GM19035 (cell line): ENCODE results near the gene KCNQ1.

Experiments used
- ATAC-seq: cut with Tn5 transposase; IDR thresholded peaks from one replicate; pipeline ENCODE4 v1.9.1; 2021; ENCODE audit not compliant: unreplicated experiment

KCNQ1 gene

DNA sequence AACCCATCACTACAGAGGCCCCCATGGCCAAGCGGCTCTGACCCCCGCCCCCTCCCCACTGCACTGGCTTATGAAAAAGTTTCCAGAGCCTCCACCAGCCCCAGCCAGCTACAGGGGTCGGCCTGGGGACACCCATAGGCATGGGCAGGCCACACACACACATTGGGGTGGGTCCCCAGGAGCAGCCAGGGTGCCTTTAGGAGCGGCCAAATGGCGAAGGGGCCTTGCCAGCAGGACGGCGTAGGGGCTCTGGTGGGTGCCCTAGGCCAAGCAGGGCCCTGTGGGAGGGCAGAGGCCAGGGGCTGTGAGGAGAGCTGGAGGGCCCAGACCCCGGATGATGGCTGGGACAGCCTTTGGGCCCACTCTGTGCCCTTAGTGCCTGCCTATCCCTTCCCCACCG is 34.2 kb upstream of the KCNQ1 start:
- no peak for ATAC-seq

DNA sequence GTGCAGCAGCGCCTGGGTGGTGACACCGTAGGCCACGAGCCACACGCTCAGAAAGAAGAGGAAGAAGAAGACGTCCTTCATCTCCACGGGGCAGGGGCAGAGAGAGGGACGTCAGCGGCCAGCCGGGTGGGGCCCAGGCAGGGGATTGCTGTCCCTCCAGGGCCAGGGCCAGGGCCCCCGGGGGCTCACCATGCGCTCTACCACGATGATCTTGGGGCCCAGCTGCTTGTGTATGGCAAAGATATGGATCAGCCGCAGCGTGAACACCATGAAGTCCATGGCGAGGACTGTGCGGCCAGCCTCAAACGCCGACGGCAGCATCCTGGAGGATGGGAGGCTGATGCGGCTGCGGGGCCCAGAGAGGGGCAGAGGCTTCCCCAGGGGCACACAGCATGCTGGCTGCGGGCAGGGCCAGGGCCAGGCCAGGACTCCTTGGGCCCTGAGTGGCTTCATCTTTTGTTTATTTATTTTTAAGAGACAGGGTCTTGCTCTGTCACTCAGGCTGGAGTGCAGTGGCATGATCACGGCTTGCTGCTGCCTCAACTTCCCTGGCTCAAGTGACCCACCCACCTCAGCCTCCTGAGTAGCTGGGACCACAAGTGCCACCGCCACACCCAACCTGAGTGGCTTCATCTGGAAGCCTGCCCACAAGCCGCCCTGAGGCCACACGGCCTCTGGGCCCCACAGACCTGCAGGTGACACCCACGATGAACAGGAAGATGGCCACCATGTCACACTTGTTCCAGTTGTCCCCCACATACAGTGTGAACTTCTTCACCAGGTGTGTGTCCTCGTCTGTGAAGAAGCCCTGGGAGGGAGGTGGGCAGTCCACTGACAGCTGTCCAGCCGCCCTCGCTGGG is 33.1 kb upstream of the KCNQ1 start:
- no peak for ATAC-seq

DNA sequence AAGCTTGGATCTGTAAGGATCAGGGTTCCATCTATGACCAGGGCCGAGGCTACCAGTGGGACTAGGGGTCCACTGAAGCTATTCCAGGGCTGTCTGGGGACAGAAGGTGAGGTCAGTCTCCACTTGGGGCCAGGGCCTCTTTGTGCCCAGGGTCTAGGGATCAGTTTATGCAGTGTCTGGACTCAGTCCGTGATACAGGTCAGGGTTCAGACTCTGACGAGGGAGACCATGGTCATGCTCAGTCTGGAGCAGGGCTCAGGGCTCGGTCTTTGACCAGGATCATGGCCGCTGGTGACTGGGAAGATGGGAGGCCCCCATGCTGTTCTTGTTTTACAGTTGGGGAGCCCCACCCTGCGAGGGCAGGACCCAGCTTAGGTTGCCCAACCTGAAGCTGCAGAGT is 32.5 kb upstream of the KCNQ1 start:
- ATAC-seq, result no peak

DNA sequence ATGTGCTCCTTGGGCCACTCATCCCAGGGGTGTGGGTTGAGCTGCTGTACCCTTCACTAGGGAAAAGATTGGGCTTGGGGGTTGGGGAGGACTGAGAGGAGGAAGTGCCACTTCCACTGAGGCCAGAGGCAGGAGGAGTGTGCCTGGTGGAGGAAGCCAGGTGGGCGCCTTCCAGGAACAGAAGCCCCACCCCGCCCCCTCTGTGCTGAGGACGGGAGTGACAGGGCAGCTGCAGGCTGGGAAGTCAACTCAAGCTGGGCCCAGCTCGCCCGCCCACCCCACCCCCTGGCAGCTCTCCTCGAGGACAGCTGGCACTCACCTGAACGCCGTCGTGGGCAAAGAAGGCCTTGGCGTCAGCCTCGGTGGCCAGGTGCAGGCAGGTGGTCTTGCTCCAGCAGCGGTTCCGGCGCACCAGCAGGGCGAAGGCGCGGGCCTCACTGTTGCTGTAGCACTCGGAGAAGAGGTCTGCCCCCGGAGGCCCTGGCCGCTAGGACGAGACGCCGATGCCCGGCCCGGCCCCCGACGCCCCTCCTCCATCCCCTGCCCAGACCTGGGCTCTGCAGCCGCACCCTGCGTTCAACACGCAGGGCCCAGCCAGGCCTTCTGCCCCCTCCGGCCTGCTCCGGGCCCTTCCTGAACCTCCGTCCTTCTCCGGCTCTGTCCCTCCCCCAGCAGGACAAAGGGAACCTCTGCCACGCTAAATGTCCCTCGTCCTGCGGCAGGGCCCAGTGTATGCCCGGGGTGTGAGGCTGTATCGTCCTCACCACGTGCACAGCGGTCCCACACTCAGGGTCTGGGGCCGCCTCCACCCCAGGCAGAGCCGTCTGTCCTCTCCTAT is 30.8 kb upstream of the KCNQ1 start:
- ATAC-seq, result no peak

DNA sequence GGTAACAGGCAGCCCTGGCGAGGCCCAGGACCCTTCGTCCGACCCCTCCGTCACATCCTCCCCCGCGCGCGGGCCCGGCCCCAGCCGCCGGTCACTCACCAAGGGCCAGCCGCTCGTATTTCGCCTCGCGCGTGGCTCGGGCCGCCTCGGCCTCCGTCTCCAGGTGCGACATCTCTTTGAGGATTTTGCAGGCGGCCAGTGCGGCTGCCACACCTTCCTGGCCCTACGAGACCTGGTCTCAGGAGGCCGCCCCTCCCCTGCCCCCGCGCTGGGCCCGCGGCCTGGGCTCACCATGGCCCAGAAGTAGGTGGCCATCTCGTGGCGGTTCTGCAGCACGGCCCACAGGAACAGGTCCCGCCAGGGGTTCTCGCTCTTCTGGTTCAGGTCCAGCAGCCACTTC is 30.2 kb upstream of the KCNQ1 start:
- ATAC-seq, result no peak

DNA sequence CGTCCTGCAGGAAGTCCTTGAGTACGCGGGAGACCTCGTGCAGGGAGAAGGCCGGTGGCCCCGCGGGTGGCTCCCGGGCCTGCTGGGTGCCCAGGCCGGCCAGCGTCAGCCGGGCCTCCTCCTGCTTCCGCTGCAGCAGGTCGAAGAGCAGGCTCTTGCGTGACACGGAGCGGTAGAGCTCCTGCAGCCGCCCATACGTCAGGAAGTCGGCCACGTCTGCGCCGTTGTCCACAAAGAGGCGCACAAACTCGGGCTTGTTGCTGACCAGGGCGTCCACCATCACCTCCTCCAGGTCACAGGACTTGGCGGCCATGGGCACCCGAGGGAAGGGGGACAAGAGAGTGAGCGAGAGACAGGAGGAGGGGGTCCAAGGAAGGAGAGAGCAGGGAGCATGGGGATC is 29.6 kb upstream of the KCNQ1 start:
- no peak for ATAC-seq

DNA sequence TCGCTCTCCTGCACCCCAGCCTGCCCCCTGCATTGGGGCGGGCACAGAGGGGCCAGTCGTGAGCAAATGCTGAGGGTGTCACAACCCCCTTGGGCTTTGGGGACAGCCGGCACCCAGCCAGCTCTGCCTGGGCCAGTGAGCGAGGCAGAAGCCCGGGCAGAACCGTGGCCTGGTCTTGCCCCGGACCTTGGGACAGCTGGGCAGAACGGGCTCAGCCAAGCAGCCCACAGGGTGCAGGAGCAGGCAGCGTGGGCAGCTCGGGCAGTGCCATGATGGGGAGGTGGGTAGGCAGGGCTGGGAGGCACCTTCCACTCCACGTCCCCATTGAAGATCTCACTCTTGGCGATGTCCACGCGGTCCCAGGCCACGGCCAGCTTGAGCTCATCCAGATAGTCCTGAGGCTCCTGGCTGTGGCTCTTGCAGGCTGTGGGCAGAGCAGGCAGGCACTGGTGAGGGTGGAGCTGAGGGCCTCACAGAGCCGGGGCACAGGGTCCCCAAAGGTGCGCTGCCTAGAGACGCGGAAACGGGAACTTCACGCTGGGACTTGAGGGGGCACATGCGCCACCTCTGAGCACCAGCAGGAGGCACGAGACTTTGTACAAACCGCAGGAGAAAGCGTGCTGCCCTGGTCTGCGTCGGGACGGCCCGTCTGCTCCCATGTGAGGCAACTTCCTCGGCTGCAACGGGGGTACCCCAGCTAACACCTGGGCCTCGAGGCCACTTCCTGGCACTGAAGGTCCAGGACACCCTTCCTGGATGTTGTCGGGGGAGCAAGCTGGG is 29.0 kb upstream of the KCNQ1 start:
- no peak for ATAC-seq

DNA sequence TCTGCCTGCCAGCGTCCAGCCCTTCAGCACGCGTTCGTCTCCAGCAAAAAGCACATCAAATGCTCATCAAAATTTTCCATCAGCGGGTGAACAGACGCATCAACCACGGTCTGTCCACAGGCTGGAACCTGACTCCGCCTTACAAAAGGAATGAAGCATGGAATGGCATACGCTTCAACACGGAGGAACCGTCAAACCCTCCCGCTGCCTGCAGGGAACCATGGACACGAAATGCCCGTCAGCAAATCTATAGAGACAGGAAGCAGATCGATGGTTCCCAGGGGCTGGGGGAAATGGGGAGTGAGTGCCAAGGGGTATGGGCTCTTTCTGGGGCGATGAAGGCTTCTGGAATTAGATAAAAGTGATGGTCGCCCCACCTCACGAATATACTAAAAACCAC is 28.0 kb upstream of the KCNQ1 start:
- no peak for ATAC-seq

DNA sequence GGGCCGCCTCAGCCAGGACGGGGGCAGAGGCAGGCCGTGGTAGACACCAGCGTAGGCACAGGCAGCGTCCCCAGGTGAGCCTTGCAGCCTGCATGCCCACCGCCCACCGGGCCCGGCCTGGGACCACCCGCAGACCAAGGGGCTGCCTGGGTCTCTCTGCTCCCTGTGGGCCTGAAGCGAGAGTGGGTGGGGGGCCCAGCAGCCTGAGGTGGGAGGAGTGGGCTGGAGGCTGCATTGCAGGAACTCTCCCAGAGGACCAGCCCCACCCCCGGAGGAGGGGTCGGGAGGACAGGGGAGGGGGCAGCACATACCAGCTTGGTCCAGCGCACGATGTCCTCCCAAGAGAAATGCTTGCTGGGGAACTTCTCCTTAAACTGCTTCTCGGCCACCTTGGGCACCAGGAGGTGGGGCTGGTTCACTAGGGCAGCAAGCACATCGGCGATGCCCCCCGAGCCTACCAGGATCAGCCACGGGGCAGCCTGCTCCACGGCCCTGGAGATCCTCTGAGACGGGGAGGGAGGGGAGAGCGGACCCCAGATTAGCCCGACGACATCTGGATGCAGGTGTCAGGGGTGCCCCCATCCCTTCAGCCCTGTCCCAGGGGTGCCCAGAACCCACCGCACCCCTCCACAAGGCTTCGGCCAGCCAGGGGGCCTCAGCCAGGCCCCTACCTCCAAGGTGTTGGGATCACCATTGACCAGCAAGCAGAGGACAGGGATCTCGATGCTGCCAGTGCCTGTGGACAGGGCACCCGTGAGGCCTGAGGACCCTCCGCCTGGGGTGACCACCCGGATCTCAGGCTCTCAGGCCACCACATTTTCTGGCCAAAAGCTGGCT is 26.7 kb upstream of the KCNQ1 start:
- ATAC-seq, result no peak

DNA sequence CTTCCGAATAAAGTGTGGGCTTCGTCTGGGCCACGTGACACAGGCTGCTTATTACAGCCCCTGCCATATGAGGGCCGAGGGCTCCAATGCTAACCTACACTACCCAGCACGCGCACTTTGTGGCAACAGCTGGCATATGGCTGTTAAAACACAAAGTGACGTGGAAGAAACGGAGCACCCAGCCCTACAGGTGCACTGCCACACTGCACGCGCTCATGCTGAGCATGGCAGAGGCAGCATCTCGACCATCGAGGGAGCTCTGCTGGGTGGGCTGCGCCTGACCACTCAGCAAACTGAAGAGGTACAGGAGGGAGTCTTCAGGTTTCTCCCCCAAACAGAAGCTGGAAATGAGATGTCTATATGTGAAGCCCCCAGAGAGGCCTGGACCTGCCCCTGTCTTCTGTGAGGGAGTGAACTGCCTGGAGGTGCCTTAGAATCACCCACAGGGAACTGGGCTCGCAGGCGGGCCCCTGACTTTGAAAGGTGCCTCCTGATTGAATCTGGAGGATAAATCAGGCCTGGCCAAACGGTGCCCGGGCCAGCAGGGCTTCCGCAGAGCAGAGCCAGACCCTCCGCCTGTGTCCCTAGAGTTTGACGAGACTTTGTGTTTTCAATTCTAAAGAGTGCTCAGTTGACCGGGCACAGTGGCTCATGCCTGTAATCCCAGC is 26.0 kb upstream of the KCNQ1 start:
- ATAC-seq, result no peak

DNA sequence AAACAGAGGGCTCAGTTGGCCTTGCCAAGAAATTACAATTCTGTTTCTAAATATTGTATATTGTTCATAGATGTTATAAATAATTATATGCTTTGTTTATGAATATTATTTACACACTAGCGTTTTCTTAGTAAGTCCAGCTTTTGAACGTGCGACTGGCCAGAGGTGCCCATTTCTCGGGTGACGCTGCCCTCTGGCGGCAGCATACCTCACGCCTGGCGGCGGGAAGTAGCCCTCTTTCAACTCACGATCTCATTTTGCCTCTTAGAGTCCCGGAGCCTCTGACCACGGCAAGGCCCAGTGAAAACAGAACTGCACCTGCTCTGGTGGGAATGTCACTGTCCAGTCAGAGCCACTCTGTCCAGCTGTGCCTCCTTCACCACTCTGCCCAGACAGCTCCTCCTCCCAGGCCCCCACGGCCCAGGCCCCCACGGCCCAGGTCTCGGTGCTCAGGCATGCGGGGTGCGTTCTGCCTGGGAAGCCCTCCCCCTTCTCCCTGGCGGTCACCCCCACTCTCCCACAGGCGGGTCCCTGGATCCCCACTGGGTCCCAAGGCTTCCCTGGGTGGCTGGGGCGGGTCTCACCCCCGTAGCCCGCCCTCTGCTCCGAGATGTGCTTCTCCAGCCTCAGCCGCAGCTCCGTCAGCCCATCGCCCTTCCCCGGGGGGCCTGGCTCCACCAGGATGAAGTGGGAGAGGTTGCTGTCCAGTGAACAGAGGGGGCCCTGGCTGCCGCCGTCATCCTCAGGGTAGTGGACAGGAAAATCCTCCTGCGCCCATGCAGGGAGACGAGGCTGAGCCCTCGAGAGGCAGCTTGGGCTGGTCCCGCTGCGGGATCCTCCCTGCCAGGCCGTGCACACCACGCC is 24.9 kb upstream of the KCNQ1 start:
- no peak for ATAC-seq

DNA sequence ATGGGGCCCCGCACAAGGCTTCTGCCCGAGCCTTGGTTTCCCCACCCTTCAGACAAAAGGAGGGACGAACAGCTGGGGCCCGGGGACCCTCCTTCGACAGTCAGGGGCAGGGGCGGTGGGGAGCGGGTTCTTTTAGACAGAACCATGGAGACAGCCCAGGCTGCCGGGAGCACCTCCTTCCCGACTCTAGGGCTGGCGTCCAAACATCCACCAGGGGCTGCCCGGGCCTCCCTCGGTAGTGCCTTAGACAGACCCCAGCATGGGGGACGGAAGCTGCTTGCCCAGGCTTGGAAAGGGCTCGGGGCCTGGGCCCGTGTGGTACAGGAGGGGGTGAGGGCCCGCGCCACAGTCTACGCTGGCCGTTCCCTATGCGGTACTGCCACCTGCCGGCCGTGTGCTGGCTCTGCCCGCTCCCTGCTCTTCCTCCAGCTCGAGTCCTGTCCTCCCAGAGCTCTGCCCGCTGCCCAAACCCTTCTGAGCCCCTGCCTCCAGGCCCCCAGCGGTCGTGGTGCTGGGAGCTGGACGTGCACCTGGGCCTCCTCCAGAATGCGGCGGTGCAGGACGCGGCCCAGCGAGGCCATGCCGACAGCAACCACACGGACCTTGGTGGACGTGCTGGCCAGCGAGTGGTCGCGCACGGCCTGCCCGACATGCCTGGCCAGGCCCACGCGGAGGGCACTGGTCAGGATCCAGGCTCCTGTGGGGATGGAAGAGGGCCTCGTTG is 24.1 kb upstream of the KCNQ1 start:
- peak; percentile 65 for ATAC-seq

DNA sequence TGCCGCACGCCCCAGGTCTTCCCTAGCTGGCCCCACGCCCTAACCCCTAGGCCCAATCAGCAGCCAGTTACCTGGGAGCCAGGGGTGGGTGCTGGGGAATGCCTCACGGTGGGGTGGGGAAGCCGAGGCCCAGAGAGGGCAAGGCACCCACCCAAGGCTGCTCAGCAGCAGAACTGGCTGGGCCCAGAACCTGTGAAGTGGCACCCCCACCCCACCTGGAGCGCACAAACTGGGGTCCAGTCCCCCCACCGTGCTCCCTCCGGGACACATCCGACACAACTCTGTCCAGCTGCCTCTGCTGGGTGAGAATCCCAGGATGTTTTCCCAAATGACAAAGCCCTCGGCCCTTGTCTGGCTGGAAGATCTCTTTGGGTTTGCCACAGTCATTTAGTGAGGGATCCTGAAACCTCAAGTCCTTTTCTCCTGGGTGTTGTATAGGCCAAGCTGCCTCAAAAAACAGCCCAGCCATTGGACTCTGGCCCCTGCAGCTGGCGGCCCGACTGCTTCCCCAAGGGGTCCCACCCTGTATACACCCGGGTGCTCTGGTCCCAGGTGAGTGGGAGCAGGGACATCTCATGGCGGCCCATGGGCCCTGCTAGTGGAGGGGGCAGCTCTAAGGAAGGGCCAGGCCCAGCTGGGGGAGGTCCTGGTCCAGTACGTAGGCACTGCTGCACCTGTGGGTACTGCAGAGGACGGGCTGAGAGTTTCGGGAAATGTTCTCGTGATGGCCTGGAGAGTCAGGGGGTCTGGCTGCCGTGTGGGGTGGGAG is 23.4 kb upstream of the KCNQ1 start:
- ATAC-seq, result no peak

DNA sequence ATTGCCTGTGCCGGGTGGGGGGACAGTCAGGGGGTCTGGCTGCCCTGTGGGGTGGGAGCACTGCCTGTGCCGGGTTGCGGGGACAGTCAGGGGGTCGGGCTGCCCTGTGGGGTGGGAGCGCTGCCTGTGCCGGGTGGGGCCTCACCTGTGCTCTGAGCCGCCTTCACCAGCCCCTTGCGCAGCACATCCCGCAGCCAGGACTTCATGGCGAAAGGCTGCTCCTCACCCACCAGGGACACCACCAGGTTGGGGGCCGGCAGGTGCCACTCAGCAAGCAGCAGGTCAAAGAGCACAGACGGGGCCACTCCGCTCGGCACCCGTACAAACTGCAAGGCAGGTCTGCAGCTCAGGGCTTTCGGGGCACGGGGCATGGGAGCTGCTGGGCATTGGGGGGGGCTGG is 22.8 kb upstream of the KCNQ1 start:
- no peak for ATAC-seq

DNA sequence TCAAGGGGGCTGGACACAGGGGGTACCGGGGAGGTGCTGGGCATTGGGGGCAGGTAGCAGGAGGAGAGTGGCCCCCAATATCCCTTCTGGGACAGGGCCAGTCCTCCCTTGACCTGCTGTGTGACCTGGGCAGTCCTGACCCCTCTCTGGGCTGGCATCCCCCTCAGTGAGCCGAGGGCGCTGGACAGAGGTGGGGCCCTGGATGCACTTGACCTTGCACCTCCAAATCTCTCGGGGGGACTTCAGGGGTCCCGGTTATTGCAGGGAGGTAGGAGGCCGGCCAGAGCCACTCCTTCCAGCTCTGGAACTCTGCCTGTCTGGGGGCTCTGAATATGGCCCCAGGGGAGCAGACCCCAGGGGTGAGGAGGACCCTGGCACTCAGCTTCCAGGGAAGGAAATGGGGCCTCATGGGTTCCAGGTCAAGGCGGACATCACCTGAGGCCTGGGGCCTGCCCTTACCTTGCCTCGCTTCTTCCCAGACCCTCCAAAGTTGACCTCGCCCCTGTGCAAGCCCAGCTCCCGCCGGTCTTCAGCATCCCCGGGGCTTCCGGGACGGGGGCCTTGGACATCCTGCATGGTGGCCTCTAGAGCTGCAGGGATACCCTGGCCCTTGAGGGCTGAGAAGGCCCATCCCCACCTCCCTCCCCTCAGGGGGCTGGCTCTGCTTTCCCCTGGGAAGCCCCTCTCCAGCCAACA is 22.2 kb upstream of the KCNQ1 start:
- no peak for ATAC-seq

DNA sequence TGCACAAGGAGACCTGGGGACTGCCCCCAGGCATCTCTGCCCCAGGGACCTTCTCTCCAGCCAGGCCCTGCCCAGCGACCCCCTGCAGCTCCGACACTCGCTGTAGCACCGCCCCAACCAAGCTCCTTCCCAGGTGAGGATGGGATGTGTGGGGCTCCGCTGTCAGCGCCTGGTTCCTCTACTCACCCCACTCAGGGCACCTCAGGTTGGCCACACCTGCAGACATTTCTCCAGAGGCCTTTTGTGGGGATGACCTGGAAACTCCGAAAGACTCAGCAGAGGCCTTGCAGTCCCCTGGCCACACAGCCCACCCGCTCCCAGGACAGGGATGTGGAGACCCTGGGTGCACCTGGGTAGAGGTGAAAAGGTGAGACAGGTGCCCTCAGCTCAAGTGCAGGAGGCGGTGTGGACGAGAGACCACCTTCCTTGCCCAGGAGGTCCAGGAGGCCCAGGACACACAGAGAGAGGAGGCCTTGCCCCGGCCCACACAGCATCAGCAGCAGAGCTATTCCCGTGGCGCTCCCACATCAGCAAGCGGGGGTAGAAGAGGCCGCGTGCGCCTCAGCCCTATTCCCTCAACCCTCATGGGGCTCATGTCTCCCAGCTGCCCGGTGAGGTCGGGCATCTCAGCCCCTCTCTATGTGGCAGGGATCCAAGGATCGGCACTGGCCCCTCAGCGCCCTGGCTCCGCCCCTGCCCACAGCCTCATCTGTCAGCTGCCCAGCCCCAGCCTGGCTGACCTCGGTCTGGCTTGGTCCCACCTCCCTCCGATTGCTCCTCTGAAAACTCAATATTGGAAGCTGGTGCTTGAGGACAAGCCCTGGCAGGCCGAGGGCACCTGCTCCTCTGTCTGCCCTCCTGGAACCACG is 21.4 kb upstream of the KCNQ1 start:
- ATAC-seq, result no peak
